Heart left ventricle (tissue), 16 donors: ENCODE measurements around the gene SLC39A11. TPM values are rescaled to one million over a fixed set of nuclear protein-coding genes. Genes with fewer than 3 reads are reported as not detected.

Experiments
- ATAC-seq, 4 donors: fragments of 200-7000 bp; cut with Tn5 transposase; one replicate each; pipeline ENCODE4 v1.9.1; 2020 to 2022; ENCODE audit warnings: moderate library complexity in 4 of 4, mild to moderate bottlenecking in 3 of 4, moderate number of reproducible peaks in 1 of 4
- DNase-seq, 5 donors: peaks; one replicate each; pipeline ENCODE4 v3.0.0-alpha.2; 2020
- H3K27ac ChIP-seq, 12 donors: fragments of 200-600 bp; sonication (generic) in 4 of 12; one replicate each; pipeline versions ENCODE4 v1.5.0 to v1.8.0; 2016 to 2022; ENCODE audit warnings: mild to moderate bottlenecking in 2 of 12
- H3K27me3 ChIP-seq, 9 donors: fragments of 200-600 bp; sonication (generic) in 2 of 9; one replicate each; pipeline versions ENCODE4 v1.5.1 to v1.8.0; 2016 to 2022; ENCODE audit warnings: mild to moderate bottlenecking in 3 of 9
- H3K36me3 ChIP-seq, 9 donors: fragments of 200-600 bp; sonication (generic) in 2 of 9; one replicate each; pipeline versions ENCODE4 v1.5.0 to v1.8.0; 2018 to 2022; ENCODE audit warnings: mild to moderate bottlenecking in 2 of 9
- H3K4me1 ChIP-seq, 12 donors: fragments of 200-600 bp; sonication (generic) in 4 of 12; one replicate each; pipeline versions ENCODE4 v1.5.0 to v1.8.0; 2016 to 2022; ENCODE audit warnings: mild to moderate bottlenecking in 3 of 12
- H3K4me3 ChIP-seq, 12 donors: fragments of 200-600 bp; sonication (generic) in 4 of 12; one replicate each; pipeline versions ENCODE4 v1.5.0 to v1.8.0; 2017 to 2022; ENCODE audit warnings: mild to moderate bottlenecking in 9 of 12, moderate library complexity in 4 of 12
- H3K9me3 ChIP-seq, 12 donors: fragments of 200-600 bp; sonication (generic) in 4 of 12; one replicate each; pipeline versions ENCODE4 v1.5.0 to v1.8.0; 2016 to 2022; ENCODE audit warnings: mild to moderate bottlenecking in 1 of 12
- CTCF ChIP-seq, 12 donors: fragments of 200-600 bp; sonication (generic) in 4 of 12; IDR thresholded peaks; one replicate each; pipeline versions ENCODE4 v1.5.0 to v1.8.0; 2018 to 2022; ENCODE audit warnings: antibody characterized with exemption in 12 of 12, mild to moderate bottlenecking in 5 of 12
- POLR2A ChIP-seq, 2 donors: fragments of 450-650 bp; IDR thresholded peaks; one replicate each; pipeline ENCODE4 v1.6.1; 2017; ENCODE audit warnings: antibody characterized with exemption in 2 of 2, mild to moderate bottlenecking in 2 of 2, moderate library complexity in 2 of 2
- WGBS, 4 donors: extraction: QIAGEN DNeasy Blood & Tissue Kit in 2 of 4; methylation state at CpG; one replicate each; pipeline versions ENCODE4 v1.1.5 to v1.1.7; 2013 to 2018; 5-methylcytosine and 5-hydroxymethylcytosine counted together
- intact Hi-C, 10 donors: fragments of 100-400 bp; cut with DNase I; formaldehyde crosslinking; loops; one replicate each; pipeline versions ENCODE4 v1.11.1 to v1.14.2; 2022
- polyA plus RNA-seq, 2 donors: library from polyadenylated mRNA; stranded (reverse); fragments of 200-250 nt; gene quantifications; one replicate each; pipeline ENCODE4 v1.2.3, GENCODE V29; 2013
- total RNA-seq, 9 donors: library from RNA; depleted of rRNA in 2 of 9; stranded (reverse); fragments of >200 nt in 2 of 9; fragmentation: NEBNext Ultra II Directional in 3 of 9; extraction: Animal tissue kit (Norgen Biotek cat#: 25700) in 3 of 9; gene quantifications; one replicate each; pipeline versions ENCODE4 v1.1.0 to v1.2.4, GENCODE V29; 2016 to 2023
- donor health status: ischemic (EF 13 %, LVEDD 7.1; RV severe dilation, severe dysfunction).
- donor health status: healthy with polysubstance abuse.
- donor health status: DM: no; HTN: yes; CAD: no.
- donor health status: DM: no; HTN: no; CAD: no.
- donor health status: ischemic (EF 25% LVEDD 6.9; RV normal size, moderate dysfunction).
- donor health status: ischemic (EF 25% LVEDD 5.7; RV mildly dilated, moderate dysfunction).
- donor health status: healthy.
- donor health status: DM: yes; HTN: yes; CAD: no.
- donor health status: ischemic (EF 35%, LVEDD 5.7; RV mildly dilated, moderate dysfunction).
- donor health status: nonischemic (EF 11% LVEDD 7.7; RV severe dilation, severe dysfunction).
- donor health status: DM: yes; HTN: yes; CAD: no.
- donor health status: PGD.
- donor health status: ischemic (EF 29% LVEDD 5.4; RV normal size, mild dysfunction).
- donor health status: nonischemic (EF 23%, LVEDD 6.1; RV moderate dilation, normal function).

Gene SLC39A11
- total and polyA plus RNA-seq, 11 donors: 2.5 to 23.3 (median 8.4) TPM

GRCh38 chr17:72608436-72608835 lies 484.1 kb downstream of the SLC39A11 start:
- Histone ChIP-seq H3K27me3 (peaks cover 0 to 16% (median 2%) of the 10 kb centered on the region in 9 donors), H3K4me3 (no peak overlapping the region), H3K36me3 (no peaks in the 10 kb centered on the region), H3K4me1 (no peaks in the 10 kb centered on the region), H3K9me3 (peaks cover 0 to 21% (median 4%) of the 10 kb centered on the region in 12 donors), H3K27ac (no peak overlapping the region)
- TF ChIP-seq CTCF (IDR thresholded peaks at IDR 0.05): no peak
- TF ChIP-seq POLR2A (IDR thresholded peaks at IDR 0.05): no peak
- no peak for ATAC-seq
- WGBS, 4 donors: 83 to 95% (median 87%) methylated on average over 2 of the region's 2 CpGs
- no peak for DNase-seq
- intact Hi-C loops: no loop called here

- Histone ChIP-seq H3K36me3 (no peaks in the 10 kb centered on the region), H3K4me1 (no peaks in the 10 kb centered on the region), H3K27me3 (peaks cover 0 to 17% (median 4%) of the 10 kb centered on the region in 9 donors), H3K9me3 (peaks cover 0 to 21% (median 4%) of the 10 kb centered on the region in 12 donors), H3K4me3 (no peak overlapping the region), H3K27ac (no peak overlapping the region)
- intact Hi-C loops: no loop called here
- DNase-seq (no peak), ATAC-seq (no peak)
- no peak for TF ChIP-seq CTCF (IDR thresholded peaks at IDR 0.05)
- no peak for TF ChIP-seq POLR2A (IDR thresholded peaks at IDR 0.05)
These were observed 485.8 kb downstream of the SLC39A11 start for GRCh38 chr17:72606656-72607055.

- no peak overlapping the region for H3K27ac ChIP-seq
- no peak for TF ChIP-seq CTCF (IDR thresholded peaks at IDR 0.05)
- TF ChIP-seq POLR2A (IDR thresholded peaks at IDR 0.05): no peak
- peaks cover 0 to 25% (median 4%) of the 10 kb centered on the region in 9 donors for H3K27me3 ChIP-seq
- H3K4me3 ChIP-seq: no peak overlapping the region
- no peak for DNase-seq
- intact Hi-C loops: no loop called here
- H3K36me3 ChIP-seq: no peaks in the 10 kb centered on the region
- no peaks in the 10 kb centered on the region for H3K4me1 ChIP-seq
- H3K9me3 ChIP-seq: peaks cover 0 to 21% (median 4%) of the 10 kb centered on the region in 12 donors
- 55 to 61% (median 59%) methylated on average over 1 of the region's 1 CpG for WGBS, 4 donors
- ATAC-seq: no peak
These were observed 486.9 kb downstream of the SLC39A11 start for GRCh38 chr17:72605543-72605942.

- Histone ChIP-seq H3K27me3 (peaks cover 0 to 25% (median 4%) of the 10 kb centered on the region in 9 donors), H3K4me1 (no peaks in the 10 kb centered on the region), H3K9me3 (peaks cover 0 to 21% (median 4%) of the 10 kb centered on the region in 12 donors), H3K4me3 (no peak overlapping the region), H3K36me3 (no peaks in the 10 kb centered on the region), H3K27ac (no peak overlapping the region)
- TF ChIP-seq CTCF (IDR thresholded peaks at IDR 0.05) (no peak), POLR2A (IDR thresholded peaks at IDR 0.05) (no peak)
- intact Hi-C loops: no loop called here
- no peak for DNase-seq
- no peak for ATAC-seq
- WGBS, 4 donors: 71 to 77% (median 75%) methylated on average over 11 of the region's 11 CpGs
These were observed 488.0 kb downstream of the SLC39A11 start for GRCh38 chr17:72604518-72604917.
